Ectodermal cell (in vitro differentiated cells): Measurements from ENCODE around the gene LIPK.

ENCODE experiments used
- H3K27ac ChIP-seq: 2 replicates; pipeline ENCODE4 v1.7.0; 2013; ENCODE audit warnings: mild to moderate bottlenecking, low read depth, low read length; ENCODE audit not compliant: insufficient read depth, poor library complexity, severe bottlenecking
- H3K27me3 ChIP-seq: 2 replicates; pipeline ENCODE4 v1.7.0; 2013; ENCODE audit warnings: mild to moderate bottlenecking, low read length; ENCODE audit not compliant: insufficient read depth, control insufficient read depth, poor library complexity, severe bottlenecking
- H3K36me3 ChIP-seq: one replicate; pipeline ENCODE4 v1.7.0; 2013; ENCODE audit warnings: low read length; ENCODE audit not compliant: control insufficient read depth, insufficient read depth
- H3K4me1 ChIP-seq: one replicate; pipeline ENCODE4 v1.7.0; 2013; ENCODE audit warnings: low read length; ENCODE audit not compliant: control insufficient read depth, insufficient read depth
- H3K4me3 ChIP-seq: 2 replicates; pipeline ENCODE4 v1.7.0; 2013; ENCODE audit warnings: low read depth, low read length, control low read depth; ENCODE audit not compliant: insufficient read depth
- H3K9me3 ChIP-seq: 2 replicates; pipeline ENCODE4 v1.7.0; 2013; ENCODE audit warnings: mild to moderate bottlenecking, low read length, moderate library complexity; ENCODE audit not compliant: control insufficient read depth
- WGBS, 2 experiments: methylation state at CpG; one replicate each; pipeline ENCODE4 v1.1.7; 2013; ENCODE audit warnings: missing lambda C conversion rate in 2 of 2; 5-methylcytosine and 5-hydroxymethylcytosine counted together

Gene LIPK

DNA sequence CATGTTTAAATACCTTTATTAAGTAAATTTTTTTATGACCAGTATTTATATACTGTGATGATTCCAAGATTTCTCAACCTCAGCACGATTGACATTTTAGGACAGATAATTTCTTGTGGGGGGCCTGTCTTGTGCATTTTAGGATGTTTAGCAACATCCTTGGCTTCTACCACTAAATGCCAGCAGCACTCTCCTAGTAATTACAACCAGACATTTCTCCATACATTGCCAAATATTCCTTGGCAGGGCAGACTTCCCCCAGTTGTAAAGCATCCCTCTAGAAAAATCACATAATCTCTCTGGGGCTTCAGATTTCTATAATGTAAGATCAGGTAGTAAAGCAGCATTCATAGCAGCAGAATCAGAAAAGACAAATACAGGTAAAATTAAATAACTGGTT is 88.7 kb downstream of the LIPK start:
- H3K27me3 ChIP-seq, result no peaks in the 10 kb centered on the region
- no peaks in the 10 kb centered on the region for H3K9me3 ChIP-seq
- no peaks in the 10 kb centered on the region for H3K4me1 ChIP-seq
- WGBS, 2 experiments, result 88% methylated on average over 1 of the region's 1 CpG; no CpG with 5 or more reads in 1 of the 2 experiments
- H3K36me3 ChIP-seq, result no peaks in the 10 kb centered on the region
- no peak overlapping the region for H3K27ac ChIP-seq
- no peak overlapping the region for H3K4me3 ChIP-seq

DNA sequence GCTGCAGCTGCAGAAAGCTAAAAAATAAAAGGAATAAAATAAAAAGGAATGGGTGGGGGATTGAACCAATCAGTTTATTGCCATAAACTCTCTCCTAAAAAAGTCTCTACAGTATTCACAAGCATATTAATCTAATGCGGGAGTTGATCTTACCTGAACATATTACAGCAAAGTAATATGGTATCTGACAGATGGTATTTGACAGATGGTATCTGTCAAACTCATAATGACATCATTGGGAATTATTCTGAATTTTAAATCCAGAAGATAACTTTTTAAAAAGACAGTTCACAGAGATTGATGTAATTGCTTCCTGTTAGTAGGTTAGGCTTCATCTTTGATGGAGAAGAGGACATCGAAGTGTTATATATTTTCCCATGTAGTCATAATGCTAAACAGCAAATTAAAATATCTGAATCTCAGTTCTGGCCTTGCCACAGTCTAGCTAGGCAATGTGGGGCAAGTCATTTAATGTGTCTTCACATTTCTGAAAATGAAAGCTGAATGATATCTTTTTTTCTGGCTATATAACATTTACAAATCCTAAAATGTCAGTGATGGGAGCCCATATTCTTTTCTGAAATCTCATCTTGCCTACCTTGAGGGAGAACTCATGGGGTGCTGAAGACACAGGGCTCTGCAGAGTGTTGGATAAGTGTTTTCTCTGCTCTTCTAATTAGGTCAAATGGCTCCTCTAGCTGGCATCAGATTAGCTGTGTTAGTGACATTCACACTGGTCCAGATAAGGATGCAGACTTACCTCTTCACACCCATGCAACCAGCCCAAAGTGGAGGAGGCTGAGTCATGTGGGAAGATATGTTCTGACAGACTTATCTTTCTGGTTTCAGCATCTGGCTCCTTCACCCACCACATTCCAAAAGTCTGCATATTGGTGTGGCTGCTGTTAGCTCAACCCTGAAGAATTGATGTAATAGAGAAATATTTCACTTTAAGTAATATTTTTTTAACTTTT is 94.4 kb downstream of the LIPK start:
- Histone ChIP-seq H3K27me3 (no peaks in the 10 kb centered on the region), H3K4me1 (peaks cover 4% of the 10 kb centered on the region), H3K4me3 (no peak overlapping the region), H3K27ac (no peak overlapping the region), H3K9me3 (no peaks in the 10 kb centered on the region), H3K36me3 (no peaks in the 10 kb centered on the region)
- 100% methylated on average over 2 of the region's 2 CpGs; no CpG with 5 or more reads in 1 of the 2 experiments for WGBS, 2 experiments
